Measurements from ENCODE around the gene SPPL2B. TPM values are rescaled to one million over a fixed set of nuclear protein-coding genes. Genes with fewer than 3 reads are reported as not detected.

The SPPL2B gene
- total RNA-seq, 1 experiment from 2014 or later = 8.8 TPM

DNA sequence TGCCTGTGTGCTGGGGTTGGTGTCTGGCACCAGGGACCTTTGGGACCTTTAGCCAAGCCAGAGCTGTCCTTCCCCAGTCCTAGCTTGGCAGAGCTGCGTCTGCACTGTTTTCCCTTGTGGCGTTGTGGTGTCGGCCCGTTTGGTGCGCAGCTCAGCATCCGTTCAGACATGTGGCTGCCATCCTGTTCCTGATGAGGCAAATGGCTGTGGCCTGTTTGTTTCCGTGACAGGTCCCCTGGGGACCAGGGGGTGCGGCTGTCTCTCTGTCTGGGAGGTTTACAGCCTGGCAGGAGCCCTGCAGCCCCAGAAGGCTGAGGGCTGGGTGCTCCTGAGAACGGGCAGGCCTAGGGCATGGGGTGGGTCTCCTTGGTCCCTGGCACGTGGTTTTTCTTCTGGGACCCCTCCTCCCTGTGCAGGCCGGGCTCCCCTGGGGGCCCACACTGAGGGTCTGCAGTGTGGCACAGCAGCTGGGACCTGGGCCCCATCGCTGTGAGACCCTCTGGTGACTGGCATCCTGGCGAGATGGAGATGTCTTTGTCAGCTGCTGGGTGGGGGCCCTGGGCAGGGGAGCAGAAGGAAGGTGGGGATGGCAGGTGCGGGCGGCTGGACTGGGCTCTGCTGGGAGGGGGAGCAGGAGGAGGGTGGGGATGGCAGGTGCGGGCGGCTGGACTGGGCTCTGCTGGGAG is 4.0 kb downstream of the SPPL2B start:
- in situ Hi-C loops (cut with HindIII; ENCODE audit: low pct_unique_long_range_greater_than_20kb, low sequenced_read_pairs) = no loop called here

DNA sequence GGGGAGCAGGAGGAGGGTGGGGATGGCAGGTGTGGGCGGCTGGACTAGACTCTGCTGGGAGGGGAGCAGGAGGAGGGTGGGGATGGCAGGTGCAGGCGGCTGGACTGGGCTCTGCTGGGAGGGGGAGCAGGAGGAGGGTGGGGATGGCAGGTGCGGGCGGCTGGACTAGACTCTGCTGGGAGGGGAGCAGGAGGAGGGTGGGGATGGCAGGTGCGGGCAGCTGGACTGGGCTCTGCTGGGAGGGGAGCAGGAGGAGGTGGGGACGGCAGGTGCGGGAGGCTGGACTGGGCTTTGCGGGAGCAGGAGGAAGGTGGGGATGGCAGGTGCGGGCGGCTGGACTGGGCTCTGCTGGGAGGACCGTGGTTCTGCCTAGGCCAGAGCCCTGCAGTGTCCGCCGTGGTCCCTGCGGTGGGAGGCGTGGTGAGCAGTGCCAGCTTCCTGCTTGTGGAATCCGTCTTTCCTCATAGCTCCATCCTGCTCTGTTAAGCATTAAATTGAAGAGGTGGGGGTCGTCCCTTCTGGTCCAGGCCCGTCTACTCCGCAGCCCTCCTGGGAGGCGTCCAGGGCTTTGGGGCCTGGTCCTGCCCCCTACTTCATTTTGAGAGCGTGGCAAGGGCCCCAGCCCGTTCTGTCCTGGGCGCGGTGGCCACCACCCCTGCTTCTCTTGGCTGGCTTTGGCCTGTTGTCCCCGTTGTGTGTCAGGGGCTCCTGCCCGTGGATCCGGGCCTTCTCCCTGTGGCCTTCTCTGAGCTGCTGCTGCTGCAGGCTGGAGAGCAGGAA is 4.7 kb downstream of the SPPL2B start:
- in situ Hi-C loops (cut with HindIII; ENCODE audit: low pct_unique_long_range_greater_than_20kb, low sequenced_read_pairs) = no loop called here
- no peak for DNase-seq (ENCODE audit: low read depth, low spot score)

More for the DNA sequence above, 4.0 kb downstream of the SPPL2B start:
- no peak for DNase-seq (ENCODE audit: low read depth, low spot score)

DNA sequence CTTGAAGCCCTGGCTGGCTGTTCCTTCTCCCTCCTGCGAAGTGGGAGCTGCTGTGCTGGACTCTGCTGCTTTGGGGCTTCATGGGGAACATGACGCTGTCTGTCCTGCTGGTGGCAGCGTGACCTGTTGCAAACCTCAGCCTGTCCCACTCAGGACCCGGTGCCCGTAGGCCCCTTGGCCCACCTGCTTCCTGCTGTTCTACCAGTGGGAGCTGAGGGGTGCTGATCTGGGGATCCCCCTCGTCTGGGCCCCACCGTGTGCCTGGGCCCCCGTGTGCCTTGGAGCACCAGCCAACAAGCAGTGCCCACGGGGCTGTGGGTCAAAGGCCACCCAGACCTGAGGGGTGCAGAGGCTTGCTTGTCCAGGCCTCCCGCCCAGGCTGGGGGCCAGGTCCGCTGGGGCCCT is 5.3 kb downstream of the SPPL2B start:
- no peak for DNase-seq (ENCODE audit: low read depth, low spot score)
- in situ Hi-C loops (cut with HindIII; ENCODE audit: low pct_unique_long_range_greater_than_20kb, low sequenced_read_pairs) = no loop called here

DNA sequence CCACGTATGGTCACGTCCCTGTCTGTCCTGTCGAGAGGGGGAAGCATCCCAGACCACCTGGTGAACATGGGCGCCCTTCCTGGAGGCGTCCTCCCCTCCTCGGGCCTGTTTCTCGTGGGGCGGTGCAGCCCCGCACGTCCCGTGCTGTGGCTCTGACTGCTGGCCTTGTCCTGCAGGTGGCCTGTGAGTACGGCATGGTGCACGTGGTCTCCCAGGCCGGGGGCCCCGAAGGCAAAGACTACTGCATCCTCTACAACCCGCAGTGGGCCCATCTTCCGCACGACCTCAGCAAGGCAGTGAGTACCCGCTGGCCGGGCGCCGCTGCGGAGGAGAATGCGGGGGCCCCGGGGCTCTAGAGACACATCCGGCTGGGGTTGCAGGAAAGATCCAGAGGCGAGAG is 5.9 kb downstream of the SPPL2B start:
- DNase-seq (ENCODE audit: low read depth, low spot score) = no peak

DNA sequence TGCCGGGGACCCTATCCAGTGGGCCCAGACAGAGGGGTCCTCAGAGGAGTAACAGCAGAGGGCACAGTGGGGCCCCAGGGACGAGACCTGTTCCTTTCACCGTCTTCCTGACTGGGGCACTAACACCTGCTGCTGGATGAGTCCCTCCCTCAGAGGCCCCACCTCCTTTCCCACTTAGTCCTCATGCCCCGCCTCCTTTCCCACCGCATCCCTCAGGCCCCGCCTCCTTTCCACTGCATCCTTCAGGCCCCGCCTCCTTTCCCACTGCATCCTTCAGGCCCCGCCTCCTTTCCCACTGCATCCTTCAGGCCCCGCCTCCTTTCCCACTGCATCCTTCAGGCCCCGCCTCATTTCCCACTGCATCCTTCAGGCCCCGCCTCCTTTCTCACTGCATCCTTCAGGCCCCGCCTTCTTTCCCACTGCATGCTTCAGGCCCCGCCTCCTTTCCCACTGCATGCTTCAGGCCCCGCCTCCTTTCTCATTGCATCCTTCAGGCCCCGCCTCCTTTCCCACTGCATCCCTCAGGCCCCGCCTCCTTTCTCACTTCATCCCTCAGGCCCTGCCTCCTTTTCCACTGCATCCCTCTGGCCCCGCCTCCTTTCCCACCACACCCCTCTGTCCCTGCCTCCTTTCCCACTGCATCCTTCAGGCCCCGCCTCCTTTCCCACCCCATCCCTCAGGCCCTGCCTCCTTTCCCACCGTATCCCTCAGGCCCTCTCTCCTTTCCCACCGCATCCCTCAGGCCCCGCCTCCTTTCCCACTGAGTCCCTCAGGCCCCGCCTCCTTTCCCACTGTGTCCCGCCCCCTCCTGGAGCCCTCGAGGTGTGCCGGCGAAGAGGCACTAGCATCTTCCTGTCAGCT is 6.7 kb downstream of the SPPL2B start:
- in situ Hi-C loops (cut with HindIII; ENCODE audit: low pct_unique_long_range_greater_than_20kb, low sequenced_read_pairs) = no loop called here

More for the DNA sequence above, 5.9 kb downstream of the SPPL2B start:
- in situ Hi-C loops (cut with HindIII; ENCODE audit: low pct_unique_long_range_greater_than_20kb, low sequenced_read_pairs) = no loop called here

DNA sequence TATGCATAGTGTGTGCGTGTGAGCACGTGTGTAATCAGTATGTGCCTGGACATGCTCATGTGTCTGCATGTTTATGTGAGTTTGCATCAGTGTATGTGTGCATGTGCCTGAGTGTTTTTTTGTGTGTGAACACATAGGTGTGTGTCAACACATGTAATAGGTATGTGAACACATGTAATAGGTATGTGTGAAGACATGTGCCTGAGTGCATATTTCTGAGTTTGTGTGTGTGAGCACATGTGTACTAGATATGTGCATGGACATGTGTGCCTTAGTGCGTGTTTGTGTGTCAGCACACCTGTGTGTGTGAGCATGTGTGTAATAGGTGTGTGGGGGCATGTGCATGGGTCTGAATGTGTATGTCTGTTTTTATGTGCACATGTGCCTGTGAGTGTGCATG is 7.4 kb downstream of the SPPL2B start:
- DNase-seq (ENCODE audit: low read depth, low spot score) = no peak
- in situ Hi-C loops (cut with HindIII; ENCODE audit: low pct_unique_long_range_greater_than_20kb, low sequenced_read_pairs) = no loop called here

More for the DNA sequence above, 6.7 kb downstream of the SPPL2B start:
- DNase-seq (ENCODE audit: low read depth, low spot score) = no peak

DNA sequence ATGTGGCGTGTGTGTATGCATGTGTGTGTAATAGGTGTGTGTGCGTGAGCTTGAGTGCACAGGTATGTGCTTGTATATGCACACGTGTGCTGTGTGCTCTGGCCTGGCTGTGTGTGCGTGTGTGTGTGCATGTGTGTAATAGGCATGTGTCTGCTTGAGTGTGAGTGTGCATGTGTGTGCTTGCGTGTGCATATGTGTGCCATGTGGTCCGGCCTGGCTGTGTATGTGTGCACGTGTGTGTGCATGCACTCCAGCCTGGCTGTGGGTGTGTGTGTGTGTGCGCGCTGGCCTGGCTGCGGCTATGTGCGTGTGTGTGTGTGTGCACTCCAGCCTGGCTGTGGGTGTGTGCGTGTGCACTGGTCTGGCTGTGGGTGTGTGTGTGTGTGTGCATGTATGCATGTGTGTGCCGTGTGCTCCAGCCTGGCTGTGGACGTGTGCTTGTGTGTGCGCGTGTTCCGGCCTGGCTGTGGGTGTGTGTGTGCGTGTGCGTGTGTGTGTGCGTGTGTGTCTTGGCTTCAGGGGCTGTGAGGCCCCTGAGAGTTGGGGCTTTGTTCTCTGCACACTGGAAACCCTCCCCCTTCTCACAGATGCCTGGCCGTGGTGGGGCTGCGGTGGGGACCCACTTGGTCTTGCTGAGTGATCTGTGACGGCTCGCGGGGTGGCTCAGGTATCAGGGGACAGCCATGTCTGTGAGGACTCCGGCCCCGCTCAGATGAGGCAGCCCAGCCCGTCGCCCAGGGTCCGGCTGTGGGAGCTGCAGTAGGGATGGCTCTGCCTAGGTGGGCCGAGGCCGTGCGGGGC is 8.2 kb downstream of the SPPL2B start:
- DNase-seq (ENCODE audit: low read depth, low spot score) = no peak
- in situ Hi-C loops (cut with HindIII; ENCODE audit: low pct_unique_long_range_greater_than_20kb, low sequenced_read_pairs) = no loop called here

DNA sequence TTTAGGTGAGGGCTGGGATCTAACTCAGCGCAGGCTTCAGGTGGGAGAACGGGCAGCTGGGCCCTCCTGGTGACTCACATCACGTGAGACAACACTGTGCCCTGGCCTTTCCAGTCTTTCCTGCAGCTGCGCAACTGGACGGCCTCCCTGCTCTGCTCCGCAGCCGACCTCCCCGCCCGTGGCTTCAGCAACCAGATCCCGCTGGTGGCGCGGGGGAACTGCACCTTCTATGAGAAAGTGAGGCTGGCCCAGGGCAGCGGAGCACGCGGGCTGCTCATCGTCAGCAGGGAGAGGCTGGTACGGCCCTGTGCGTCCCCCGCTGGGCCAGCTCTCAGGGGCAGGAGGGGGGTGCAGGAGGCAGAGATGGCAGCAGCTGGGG is 8.8 kb downstream of the SPPL2B start:
- no peak for DNase-seq (ENCODE audit: low read depth, low spot score)
- in situ Hi-C loops (cut with HindIII; ENCODE audit: low pct_unique_long_range_greater_than_20kb, low sequenced_read_pairs) = no loop called here

DNA sequence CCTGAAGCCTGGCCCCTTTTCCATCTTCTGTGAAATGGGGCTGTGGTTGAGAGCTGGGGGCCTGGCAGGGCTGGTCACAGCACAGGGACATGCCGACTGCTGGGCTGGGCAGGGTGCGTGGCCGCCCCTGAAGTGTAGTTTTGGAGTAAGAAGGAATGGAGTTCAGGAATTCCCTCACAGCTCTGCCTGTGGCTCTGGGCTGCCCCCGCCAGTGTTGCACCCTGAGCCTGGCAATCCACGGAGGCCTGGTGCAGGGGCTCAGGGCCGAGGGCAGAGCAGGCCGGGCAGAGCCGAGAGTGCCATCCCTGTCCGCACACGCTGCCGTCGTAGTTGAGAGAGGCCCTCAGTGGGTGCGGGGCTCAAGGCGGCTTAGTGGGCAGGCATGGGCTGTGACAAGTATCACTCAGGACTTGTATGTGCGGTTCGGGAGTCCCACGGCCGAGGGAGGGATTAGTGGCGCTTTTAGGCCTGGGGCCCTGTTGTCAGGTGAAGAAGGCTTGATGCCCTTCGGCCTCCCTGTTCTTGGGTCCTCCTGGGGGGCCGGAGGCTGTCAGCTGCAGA is 9.7 kb downstream of the SPPL2B start:
- DNase-seq (ENCODE audit: low read depth, low spot score) = no peak
- in situ Hi-C loops (cut with HindIII; ENCODE audit: low pct_unique_long_range_greater_than_20kb, low sequenced_read_pairs) = no loop called here

DNA sequence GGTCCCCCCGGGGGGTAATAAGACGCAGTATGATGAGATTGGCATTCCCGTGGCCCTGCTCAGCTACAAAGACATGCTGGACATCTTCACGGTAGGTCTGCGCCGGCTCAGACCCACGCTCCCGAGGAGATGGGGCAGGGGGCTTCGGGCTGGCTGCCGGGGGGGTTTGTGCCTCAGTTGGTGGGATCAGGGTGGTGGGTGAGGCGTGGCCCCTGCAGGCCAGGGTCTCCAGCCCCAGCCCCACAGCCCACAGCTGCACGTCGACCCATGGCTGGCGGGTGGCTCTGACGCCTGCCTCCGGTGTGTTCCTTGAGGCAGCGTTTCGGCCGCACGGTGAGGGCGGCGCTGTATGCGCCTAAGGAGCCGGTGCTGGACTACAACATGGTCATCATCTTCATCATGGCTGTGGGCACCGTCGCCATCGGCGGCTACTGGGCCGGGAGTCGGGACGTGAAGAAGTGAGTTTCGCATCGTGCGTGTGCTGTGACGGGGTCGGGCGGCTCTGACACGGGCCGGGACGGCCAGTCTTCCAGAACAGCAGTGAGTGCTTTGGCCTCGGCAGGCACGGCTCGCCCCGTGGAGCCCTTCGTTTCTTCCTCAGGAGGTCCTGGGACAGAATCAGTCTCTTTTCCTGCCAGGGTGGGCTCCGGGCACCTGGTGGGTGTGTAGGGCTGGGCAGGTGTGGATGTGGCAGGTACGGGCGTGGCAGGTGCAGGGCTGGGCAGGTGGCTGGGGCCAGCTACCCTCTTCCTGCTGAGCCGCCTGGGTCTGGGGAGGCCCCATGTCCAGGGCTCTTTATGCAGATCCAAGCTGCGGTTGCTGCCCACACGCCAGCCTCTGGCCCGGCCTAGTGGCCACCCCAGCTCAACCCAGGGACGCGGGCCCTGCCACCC is 10.5 kb downstream of the SPPL2B start:
- DNase-seq (ENCODE audit: low read depth, low spot score) = no peak
- in situ Hi-C loops (cut with HindIII; ENCODE audit: low pct_unique_long_range_greater_than_20kb, low sequenced_read_pairs) = no loop called here

DNA sequence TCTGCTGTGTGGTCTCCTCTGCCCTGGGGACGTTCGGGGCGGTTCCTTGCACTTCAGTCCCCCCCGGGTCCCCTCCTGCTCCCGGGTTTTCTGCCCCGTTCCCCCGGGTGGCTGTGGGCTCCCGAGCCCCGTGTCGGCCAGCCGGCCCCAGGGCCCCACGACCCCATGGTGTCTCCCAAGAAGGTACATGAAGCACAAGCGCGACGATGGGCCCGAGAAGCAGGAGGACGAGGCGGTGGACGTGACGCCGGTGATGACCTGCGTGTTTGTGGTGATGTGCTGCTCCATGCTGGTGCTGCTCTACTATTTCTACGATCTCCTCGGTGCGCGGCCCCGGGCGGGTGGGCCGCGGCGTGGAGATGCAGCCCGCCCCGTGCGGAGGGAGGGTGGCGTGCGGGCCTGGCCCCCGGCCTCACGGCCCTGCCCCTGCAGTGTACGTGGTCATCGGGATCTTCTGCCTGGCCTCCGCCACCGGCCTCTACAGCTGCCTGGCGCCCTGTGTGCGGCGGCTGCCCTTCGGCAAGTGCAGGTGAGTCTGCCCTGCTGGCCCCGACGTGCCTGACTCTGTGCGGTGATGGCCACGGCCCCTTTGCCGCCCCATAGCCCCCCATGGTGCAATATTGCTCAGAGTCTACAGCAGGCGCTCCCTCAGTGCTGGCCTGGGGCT is 11.3 kb downstream of the SPPL2B start:
- in situ Hi-C loops (cut with HindIII; ENCODE audit: low pct_unique_long_range_greater_than_20kb, low sequenced_read_pairs) = no loop called here
- no peak for DNase-seq (ENCODE audit: low read depth, low spot score)

DNA sequence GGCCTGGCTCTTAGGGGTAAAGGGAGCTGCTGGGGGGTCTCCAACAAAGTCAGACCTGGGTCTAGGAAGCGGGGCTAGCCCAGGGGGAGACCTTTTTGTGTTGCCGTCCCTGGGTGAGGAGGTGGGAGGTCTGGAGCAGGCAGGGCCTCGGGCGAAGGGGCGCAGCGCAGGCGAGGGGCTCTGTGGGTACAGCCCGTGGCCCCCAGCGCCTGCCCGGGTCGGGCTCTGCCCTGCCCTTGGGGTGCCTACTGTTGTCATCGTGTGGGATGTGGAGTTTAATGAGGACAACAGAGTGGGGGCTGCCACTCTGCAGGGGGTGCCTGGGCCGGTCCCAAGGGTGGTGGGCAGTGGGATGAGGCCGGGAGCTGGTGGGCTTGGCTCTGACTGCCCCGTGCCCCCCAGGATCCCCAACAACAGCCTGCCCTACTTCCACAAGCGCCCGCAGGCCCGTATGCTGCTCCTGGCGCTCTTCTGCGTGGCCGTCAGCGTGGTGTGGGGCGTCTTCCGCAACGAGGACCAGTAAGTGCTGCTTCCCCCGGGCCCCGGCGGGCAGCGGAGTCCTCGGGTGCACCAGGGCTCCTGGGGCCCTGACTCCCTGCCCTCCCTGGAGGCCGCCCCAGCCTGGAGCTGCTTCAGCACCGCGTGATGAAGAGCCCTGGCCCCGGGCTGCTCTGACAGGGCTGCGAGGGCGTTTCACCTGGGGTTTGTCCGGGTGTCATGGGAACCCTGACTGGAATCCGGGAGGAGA is 12.2 kb downstream of the SPPL2B start:
- in situ Hi-C loops (cut with HindIII; ENCODE audit: low pct_unique_long_range_greater_than_20kb, low sequenced_read_pairs) = no loop called here
- DNase-seq (ENCODE audit: low read depth, low spot score) = no peak

DNA sequence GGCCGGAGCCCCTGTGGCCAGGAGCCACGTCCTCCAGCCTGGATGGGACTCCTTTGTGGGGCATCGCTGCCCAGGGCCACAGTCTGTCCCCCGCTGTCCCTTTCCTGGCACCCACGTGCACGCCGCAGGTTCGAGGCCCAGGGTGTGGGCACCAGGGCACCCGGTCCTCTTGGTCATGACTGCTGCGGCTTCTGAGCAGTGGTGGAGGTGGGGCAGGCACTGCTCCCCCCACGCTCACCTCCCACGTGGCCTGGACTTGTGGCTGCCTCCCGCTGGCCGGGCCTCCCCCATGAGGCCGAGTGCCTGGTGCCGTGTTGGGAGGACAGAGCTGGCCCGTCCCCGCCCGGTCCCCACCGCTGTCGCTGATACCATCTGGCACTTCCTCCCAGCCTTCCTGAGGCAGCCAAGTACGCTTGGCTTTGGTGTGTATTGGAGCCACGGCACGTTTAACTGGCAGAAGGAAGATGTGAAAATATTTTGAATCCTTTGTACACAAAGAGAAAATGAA is 12.8 kb downstream of the SPPL2B start:
- in situ Hi-C loops (cut with HindIII; ENCODE audit: low pct_unique_long_range_greater_than_20kb, low sequenced_read_pairs) = no loop called here
- no peak for DNase-seq (ENCODE audit: low read depth, low spot score)

DNA sequence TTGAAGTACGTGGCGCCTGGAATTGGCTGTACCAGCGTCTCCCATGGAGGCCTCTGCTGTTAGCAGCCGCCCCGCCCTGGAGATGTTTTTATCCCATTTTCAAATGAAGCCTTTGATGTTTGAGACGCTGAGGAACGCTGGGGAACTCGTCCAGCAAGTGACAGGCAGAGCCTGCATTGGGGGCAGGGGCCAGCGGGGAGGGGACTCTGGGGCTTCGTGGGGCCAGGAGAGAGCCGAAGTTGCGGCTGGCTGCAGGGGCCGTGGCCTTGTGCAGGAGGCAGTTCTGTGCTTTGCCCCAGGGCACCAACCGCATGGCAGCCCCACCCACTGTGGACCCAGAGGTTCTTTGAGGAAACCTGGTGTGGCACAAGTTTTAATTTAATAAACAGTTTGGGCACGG is 13.5 kb downstream of the SPPL2B start:
- in situ Hi-C loops (cut with HindIII; ENCODE audit: low pct_unique_long_range_greater_than_20kb, low sequenced_read_pairs) = no loop called here
- no peak for DNase-seq (ENCODE audit: low read depth, low spot score)

DNA sequence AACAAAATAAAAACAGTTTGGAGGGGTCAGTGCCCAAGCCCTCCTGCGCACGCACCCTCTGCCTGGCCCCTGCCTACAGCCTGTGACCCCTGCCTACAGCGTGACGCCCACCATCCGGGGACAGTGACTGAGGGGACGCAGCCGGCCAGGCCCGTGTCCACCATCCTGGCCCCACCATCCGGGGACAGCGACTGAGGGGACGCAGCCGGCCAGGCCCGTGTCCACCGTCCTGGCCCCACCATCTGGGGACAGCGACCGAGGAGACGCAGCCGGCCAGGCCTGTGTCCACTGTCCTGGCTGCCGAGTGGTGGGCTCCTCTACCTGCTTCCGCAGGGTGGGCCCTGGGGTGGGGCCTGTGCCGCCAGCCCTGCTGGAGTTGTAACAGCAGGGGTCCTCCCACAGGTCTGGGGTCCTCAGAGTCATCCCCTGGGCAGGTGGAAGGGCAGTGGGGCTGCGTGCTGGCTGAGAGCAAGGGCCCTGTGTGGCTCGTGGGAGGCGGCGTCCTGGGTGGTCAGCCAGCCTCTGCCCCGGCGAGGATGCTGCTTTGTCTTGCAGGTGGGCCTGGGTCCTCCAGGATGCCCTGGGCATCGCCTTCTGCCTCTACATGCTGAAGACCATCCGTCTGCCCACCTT is 14.3 kb downstream of the SPPL2B start:
- no peak for DNase-seq (ENCODE audit: low read depth, low spot score)
- in situ Hi-C loops (cut with HindIII; ENCODE audit: low pct_unique_long_range_greater_than_20kb, low sequenced_read_pairs) = no loop called here
